Cardiac fibroblast (primary cell): Measurements from ENCODE around the gene CFAP74.

ENCODE experiments used
- DNase-seq, 2 donors: peaks; one replicate each; pipeline versions ENCODE4 v3.0.0 to v3.0.0-alpha.2; 2010; ENCODE audit warnings: low read depth in 2 of 2
- H3K4me3 ChIP-seq, 2 donors: replicated peaks in 1 of 2; 1 replicate in 1 of 2; 2 replicates in 1 of 2; pipeline ENCODE4 v1.5.1; 2011; ENCODE audit warnings: low read depth in 2 of 2, low read length in 2 of 2, mild to moderate bottlenecking in 2 of 2, moderate library complexity in 1 of 2
- CTCF ChIP-seq: IDR thresholded peaks from one replicate; pipeline ENCODE4 v1.5.1; 2011; ENCODE audit warnings: low read depth, mild to moderate bottlenecking, low read length, inconsistent platforms

Gene CFAP74

GRCh38 chr1:1973716-1974642 lies 29.6 kb downstream of the CFAP74 start:
- TF ChIP-seq CTCF = no peak
- H3K4me3 ChIP-seq = no peak overlapping the region
- DNase-seq = no peak

GRCh38 chr1:1972976-1973715 lies 30.4 kb downstream of the CFAP74 start:
- no peak for DNase-seq
- no peak overlapping the region for H3K4me3 ChIP-seq
- TF ChIP-seq CTCF = no peak

- no peak for TF ChIP-seq CTCF
- H3K4me3 ChIP-seq = no peak overlapping the region
- DNase-seq = no peak
Measured at GRCh38 chr1:1971688-1972087, 31.9 kb downstream of the CFAP74 start.

- no peak overlapping the region for H3K4me3 ChIP-seq
- DNase-seq = no peak
- TF ChIP-seq CTCF = no peak
Measured at GRCh38 chr1:1971017-1971416, 32.6 kb downstream of the CFAP74 start.

- no peak for TF ChIP-seq CTCF
- no peak for DNase-seq
- H3K4me3 ChIP-seq = no peak overlapping the region
Measured at GRCh38 chr1:1969953-1970716, 33.5 kb downstream of the CFAP74 start.

GRCh38 chr1:1969505-1969900 lies 34.1 kb downstream of the CFAP74 start:
- TF ChIP-seq CTCF = no peak
- no peak for DNase-seq
- no peak overlapping the region for H3K4me3 ChIP-seq
